ENCODE measurements around the gene LAMA2. TPM values are rescaled to one million over a fixed set of nuclear protein-coding genes. Genes with fewer than 3 reads are reported as not detected.

LAMA2 gene
- total RNA-seq, 1 experiment from 2014 or later = 0.04 TPM

GRCh38 chr6:129022011-129022553 is 139.1 kb downstream of the LAMA2 start:
- H3K4me3 ChIP-seq (ENCODE audit: low read length) = no peak overlapping the region
- no peak overlapping the region for H3K9ac ChIP-seq (ENCODE audit: low read length)
- no peak overlapping the region for H2AFZ ChIP-seq (ENCODE audit: low read length)
- no peaks in the 10 kb centered on the region for H3K36me3 ChIP-seq (ENCODE audit: insufficient read depth, low read length)
- H4K20me1 ChIP-seq (ENCODE audit: insufficient read depth, low read depth, low read length) = no peaks in the 10 kb centered on the region
- H3K9me3 ChIP-seq (ENCODE audit: low read length) = peaks cover 16% of the 10 kb centered on the region
- H3K27ac ChIP-seq (ENCODE audit: low read length) = no peak overlapping the region
- no peaks in the 10 kb centered on the region for H3K27me3 ChIP-seq (ENCODE audit: low read length)
- H3K79me2 ChIP-seq (ENCODE audit: low read length) = no peaks in the 10 kb centered on the region
- no peak overlapping the region for H3K4me2 ChIP-seq (ENCODE audit: low read depth, low read length, poor library complexity, severe bottlenecking)
- DNase-seq = no peak
- H3K9me2 ChIP-seq (replicated peaks; ENCODE audit: insufficient read depth, low read length) = no peaks in the 10 kb centered on the region
- no peaks in the 10 kb centered on the region for H3K4me1 ChIP-seq (ENCODE audit: low read length)

- no peaks in the 10 kb centered on the region for H4K20me1 ChIP-seq (ENCODE audit: insufficient read depth, low read depth, low read length)
- no peaks in the 10 kb centered on the region for H3K4me1 ChIP-seq (ENCODE audit: low read length)
- no peak for DNase-seq
- H2AFZ ChIP-seq (ENCODE audit: low read length) = no peak overlapping the region
- no peaks in the 10 kb centered on the region for H3K27me3 ChIP-seq (ENCODE audit: low read length)
- H3K36me3 ChIP-seq (ENCODE audit: insufficient read depth, low read length) = no peaks in the 10 kb centered on the region
- H3K4me3 ChIP-seq (ENCODE audit: low read length) = no peak overlapping the region
- peaks cover 21% of the 10 kb centered on the region for H3K9me3 ChIP-seq (ENCODE audit: low read length)
- H3K9me2 ChIP-seq (replicated peaks; ENCODE audit: insufficient read depth, low read length) = no peaks in the 10 kb centered on the region
- H3K79me2 ChIP-seq (ENCODE audit: low read length) = no peaks in the 10 kb centered on the region
- no peak overlapping the region for H3K9ac ChIP-seq (ENCODE audit: low read length)
- no peak overlapping the region for H3K4me2 ChIP-seq (ENCODE audit: low read depth, low read length, poor library complexity, severe bottlenecking)
- H3K27ac ChIP-seq (ENCODE audit: low read length) = no peak overlapping the region
These were observed 143.7 kb downstream of the LAMA2 start for GRCh38 chr6:129026601-129027000.

DNA sequence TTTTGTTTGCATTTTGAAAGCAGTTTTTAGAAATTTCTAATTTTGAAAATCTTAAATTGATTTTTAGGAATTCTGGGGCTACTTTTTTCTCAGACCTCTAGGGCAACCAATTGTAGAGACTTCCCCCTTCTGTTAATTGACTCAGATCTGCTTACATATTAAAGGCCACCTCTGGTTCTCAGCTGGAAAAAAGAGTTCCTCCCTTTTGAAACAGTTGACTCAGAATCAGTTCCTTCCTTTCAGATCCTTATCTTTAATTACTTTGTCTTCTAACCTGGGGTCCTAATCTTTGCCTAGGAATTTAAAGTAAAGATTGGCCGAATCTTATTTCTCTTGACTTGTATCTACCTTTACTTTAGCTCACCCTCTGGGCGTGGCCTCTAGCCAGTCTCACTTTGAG is 146.8 kb downstream of the LAMA2 start:
- Histone ChIP-seq H3K9ac (ENCODE audit: low read length) (no peak overlapping the region), H3K27ac (ENCODE audit: low read length) (no peak overlapping the region), H3K79me2 (ENCODE audit: low read length) (no peaks in the 10 kb centered on the region), H2AFZ (ENCODE audit: low read length) (no peak overlapping the region), H3K9me3 (ENCODE audit: low read length) (peaks cover 12% of the 10 kb centered on the region; the same call in 1 of the 2 replicates), H3K4me3 (ENCODE audit: low read length) (no peak overlapping the region), H3K9me2 (replicated peaks; ENCODE audit: insufficient read depth, low read length) (no peaks in the 10 kb centered on the region), H3K4me2 (ENCODE audit: low read depth, low read length, poor library complexity, severe bottlenecking) (no peak overlapping the region), H3K4me1 (ENCODE audit: low read length) (no peaks in the 10 kb centered on the region), H3K27me3 (ENCODE audit: low read length) (no peaks in the 10 kb centered on the region), H4K20me1 (ENCODE audit: insufficient read depth, low read depth, low read length) (no peaks in the 10 kb centered on the region), H3K36me3 (ENCODE audit: insufficient read depth, low read length) (no peaks in the 10 kb centered on the region)
- no peak for DNase-seq

DNA sequence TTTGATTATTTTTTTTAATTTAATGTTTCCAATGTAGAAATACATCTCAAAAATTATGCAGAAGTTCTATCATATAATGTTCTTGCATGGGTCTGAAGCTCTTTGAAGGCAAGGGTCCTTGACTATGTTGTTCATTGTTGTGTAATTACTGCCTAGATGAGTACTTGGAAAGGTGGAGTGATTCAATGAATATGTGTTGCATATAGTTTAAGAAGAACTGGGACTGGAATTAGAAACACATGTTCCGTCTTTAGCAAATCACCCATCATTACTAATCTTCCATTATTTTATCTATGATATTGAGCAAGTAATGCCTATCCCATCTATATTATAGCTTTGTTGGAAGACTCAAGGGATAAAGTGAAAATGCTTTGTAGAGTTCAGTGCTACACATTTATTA is 147.3 kb downstream of the LAMA2 start:
- no peak overlapping the region for H3K27ac ChIP-seq (ENCODE audit: low read length)
- H3K9me2 ChIP-seq (replicated peaks; ENCODE audit: insufficient read depth, low read length) = no peaks in the 10 kb centered on the region
- H3K9me3 ChIP-seq (ENCODE audit: low read length) = peaks cover 12% of the 10 kb centered on the region; the same call in 1 of the 2 replicates
- no peaks in the 10 kb centered on the region for H3K79me2 ChIP-seq (ENCODE audit: low read length)
- no peak overlapping the region for H2AFZ ChIP-seq (ENCODE audit: low read length)
- H3K27me3 ChIP-seq (ENCODE audit: low read length) = no peaks in the 10 kb centered on the region
- H4K20me1 ChIP-seq (ENCODE audit: insufficient read depth, low read depth, low read length) = no peaks in the 10 kb centered on the region
- DNase-seq = no peak
- H3K4me3 ChIP-seq (ENCODE audit: low read length) = no peak overlapping the region
- no peak overlapping the region for H3K9ac ChIP-seq (ENCODE audit: low read length)
- no peaks in the 10 kb centered on the region for H3K4me1 ChIP-seq (ENCODE audit: low read length)
- no peaks in the 10 kb centered on the region for H3K36me3 ChIP-seq (ENCODE audit: insufficient read depth, low read length)
- no peak overlapping the region for H3K4me2 ChIP-seq (ENCODE audit: low read depth, low read length, poor library complexity, severe bottlenecking)

DNA sequence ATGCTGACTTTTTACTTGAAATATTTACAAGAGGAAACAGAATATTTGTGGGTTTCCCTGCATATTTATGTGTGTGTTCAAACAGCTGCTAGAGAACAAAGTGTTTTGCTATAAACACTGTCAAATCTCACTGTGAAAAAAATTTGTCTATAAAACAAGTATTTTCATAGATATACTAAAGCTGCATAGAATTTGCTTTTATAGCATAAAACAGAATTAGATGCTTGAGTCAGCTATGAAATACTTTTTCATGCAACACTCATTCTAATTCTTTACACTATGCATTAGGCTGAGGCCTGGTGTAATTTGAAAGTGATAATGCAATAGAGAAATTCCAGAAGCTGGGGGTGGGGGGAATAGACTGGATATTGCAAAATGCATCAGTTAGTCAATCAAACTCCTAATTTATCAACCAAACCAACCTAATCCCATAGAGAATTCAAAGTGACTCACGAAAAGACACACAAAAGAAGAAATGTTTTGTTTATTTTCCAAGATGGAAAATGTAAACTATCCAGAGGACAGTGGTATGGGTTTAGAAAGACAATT is 148.2 kb downstream of the LAMA2 start:
- Histone ChIP-seq H2AFZ (ENCODE audit: low read length) (no peak overlapping the region), H3K27ac (ENCODE audit: low read length) (no peak overlapping the region), H3K36me3 (ENCODE audit: insufficient read depth, low read length) (no peaks in the 10 kb centered on the region), H3K79me2 (ENCODE audit: low read length) (no peaks in the 10 kb centered on the region), H3K9me3 (ENCODE audit: low read length) (peaks cover 17% of the 10 kb centered on the region; the same call in 1 of the 2 replicates), H4K20me1 (ENCODE audit: insufficient read depth, low read depth, low read length) (no peaks in the 10 kb centered on the region), H3K4me3 (ENCODE audit: low read length) (no peak overlapping the region), H3K27me3 (ENCODE audit: low read length) (no peaks in the 10 kb centered on the region), H3K4me2 (ENCODE audit: low read depth, low read length, poor library complexity, severe bottlenecking) (no peak overlapping the region), H3K9me2 (replicated peaks; ENCODE audit: insufficient read depth, low read length) (no peaks in the 10 kb centered on the region), H3K4me1 (ENCODE audit: low read length) (no peaks in the 10 kb centered on the region), H3K9ac (ENCODE audit: low read length) (no peak overlapping the region)
- no peak for DNase-seq

GRCh38 chr6:129032602-129033001 is 149.7 kb downstream of the LAMA2 start:
- H3K79me2 ChIP-seq (ENCODE audit: low read length) = no peaks in the 10 kb centered on the region
- no peaks in the 10 kb centered on the region for H4K20me1 ChIP-seq (ENCODE audit: insufficient read depth, low read depth, low read length)
- no peak overlapping the region for H3K4me2 ChIP-seq (ENCODE audit: low read depth, low read length, poor library complexity, severe bottlenecking)
- H3K36me3 ChIP-seq (ENCODE audit: insufficient read depth, low read length) = no peaks in the 10 kb centered on the region
- DNase-seq = no peak
- H2AFZ ChIP-seq (ENCODE audit: low read length) = no peak overlapping the region
- H3K4me1 ChIP-seq (ENCODE audit: low read length) = no peaks in the 10 kb centered on the region
- no peak overlapping the region for H3K9ac ChIP-seq (ENCODE audit: low read length)
- H3K9me3 ChIP-seq (ENCODE audit: low read length) = peaks cover 24% of the 10 kb centered on the region; the same call in 1 of the 2 replicates
- no peak overlapping the region for H3K4me3 ChIP-seq (ENCODE audit: low read length)
- H3K9me2 ChIP-seq (replicated peaks; ENCODE audit: insufficient read depth, low read length) = no peaks in the 10 kb centered on the region
- H3K27me3 ChIP-seq (ENCODE audit: low read length) = no peaks in the 10 kb centered on the region
- H3K27ac ChIP-seq (ENCODE audit: low read length) = no peak overlapping the region

DNA sequence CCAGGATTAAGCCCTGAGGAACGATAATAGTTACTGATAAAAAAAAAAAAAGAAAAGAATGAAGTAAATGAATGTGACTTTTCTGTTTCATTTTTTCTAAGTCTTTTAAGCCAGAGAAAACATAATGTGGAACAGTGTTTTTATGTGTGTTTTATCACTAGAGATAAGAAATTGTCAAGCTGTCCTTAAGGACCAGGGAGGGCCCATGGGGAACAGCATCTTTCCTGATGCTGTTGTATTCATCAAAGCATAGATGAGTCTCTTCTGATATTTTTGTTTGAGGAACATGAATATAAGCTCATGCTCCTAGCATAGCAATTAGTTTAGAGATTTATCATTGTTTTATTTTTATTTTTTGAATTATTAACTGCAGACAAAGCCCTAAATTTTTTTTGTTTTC is 150.2 kb downstream of the LAMA2 start:
- H2AFZ ChIP-seq (ENCODE audit: low read length) = no peak overlapping the region
- no peak overlapping the region for H3K4me2 ChIP-seq (ENCODE audit: low read depth, low read length, poor library complexity, severe bottlenecking)
- no peaks in the 10 kb centered on the region for H4K20me1 ChIP-seq (ENCODE audit: insufficient read depth, low read depth, low read length)
- no peaks in the 10 kb centered on the region for H3K4me1 ChIP-seq (ENCODE audit: low read length)
- H3K27ac ChIP-seq (ENCODE audit: low read length) = no peak overlapping the region
- no peaks in the 10 kb centered on the region for H3K9me2 ChIP-seq (replicated peaks; ENCODE audit: insufficient read depth, low read length)
- no peaks in the 10 kb centered on the region for H3K36me3 ChIP-seq (ENCODE audit: insufficient read depth, low read length)
- peaks cover 24% of the 10 kb centered on the region; the same call in 1 of the 2 replicates for H3K9me3 ChIP-seq (ENCODE audit: low read length)
- no peaks in the 10 kb centered on the region for H3K27me3 ChIP-seq (ENCODE audit: low read length)
- no peak overlapping the region for H3K9ac ChIP-seq (ENCODE audit: low read length)
- no peak for DNase-seq
- no peak overlapping the region for H3K4me3 ChIP-seq (ENCODE audit: low read length)
- no peaks in the 10 kb centered on the region for H3K79me2 ChIP-seq (ENCODE audit: low read length)

- Histone ChIP-seq H4K20me1 (ENCODE audit: insufficient read depth, low read depth, low read length) (no peaks in the 10 kb centered on the region), H3K27ac (ENCODE audit: low read length) (no peak overlapping the region), H3K79me2 (ENCODE audit: low read length) (no peaks in the 10 kb centered on the region), H3K9me3 (ENCODE audit: low read length) (peaks cover 24% of the 10 kb centered on the region; the same call in 1 of the 2 replicates), H3K4me1 (ENCODE audit: low read length) (no peaks in the 10 kb centered on the region), H3K27me3 (ENCODE audit: low read length) (no peaks in the 10 kb centered on the region), H3K36me3 (ENCODE audit: insufficient read depth, low read length) (no peaks in the 10 kb centered on the region), H3K9me2 (replicated peaks; ENCODE audit: insufficient read depth, low read length) (no peaks in the 10 kb centered on the region), H2AFZ (ENCODE audit: low read length) (no peak overlapping the region), H3K4me3 (ENCODE audit: low read length) (no peak overlapping the region), H3K4me2 (ENCODE audit: low read depth, low read length, poor library complexity, severe bottlenecking) (no peak overlapping the region), H3K9ac (ENCODE audit: low read length) (no peak overlapping the region)
- DNase-seq = no peak
These were observed 150.6 kb downstream of the LAMA2 start for GRCh38 chr6:129033581-129033980.
